HFFc6 (cell line): ENCODE data around the gene OR2C1. TPM values are rescaled to one million over a fixed set of nuclear protein-coding genes. Genes with fewer than 3 reads are reported as not detected.

Source experiments
- DNase-seq: peaks from one replicate; pipeline ENCODE4 v3.0.0-alpha.2; 2018
- H3K27ac Mint-ChIP-seq: 2 replicates; pipeline ENCODE4 v1.8.0; 2020; ENCODE audit warnings: mild to moderate bottlenecking, mixed read lengths
- H3K27me3 Mint-ChIP-seq: 2 replicates; pipeline ENCODE4 v1.8.0; 2021; ENCODE audit warnings: mild to moderate bottlenecking, moderate library complexity, mixed read lengths; ENCODE audit not compliant: insufficient read depth
- H3K36me3 Mint-ChIP-seq: 2 replicates; pipeline ENCODE4 v1.8.0; 2021; ENCODE audit warnings: low read depth, mixed read lengths
- H3K4me1 Mint-ChIP-seq: 2 replicates; pipeline ENCODE4 v1.8.0; 2020; ENCODE audit warnings: low read depth, mixed read lengths
- H3K4me3 Mint-ChIP-seq: 2 replicates; pipeline ENCODE4 v1.8.0; 2020; ENCODE audit warnings: mild to moderate bottlenecking, moderate library complexity, mixed read lengths
- H3K9me3 Mint-ChIP-seq: 2 replicates; pipeline ENCODE4 v1.8.0; 2020; ENCODE audit warnings: mild to moderate bottlenecking, mixed read lengths
- CTCF ChIP-seq: fragments of 200-600 bp; sonication (generic); IDR thresholded peaks from 2 replicates; pipeline ENCODE4 v1.5.0; 2021; ENCODE audit warnings: antibody characterized with exemption, mild to moderate bottlenecking
- long read RNA-seq: library from polyadenylated mRNA; unstranded; transcript quantifications from one replicate; pipeline ENCODE4 v2.0.0, GENCODE V29; 2019
- total RNA-seq, 6 experiments: library from RNA; stranded (reverse); fragmentation: NEBNext Ultra II Directional; extraction: Animal tissue kit (Norgen Biotek cat#: 25700); gene quantifications; 2 replicates in 1 of 6; 3 replicates in 5 of 6; pipeline ENCODE4 v1.2.3, GENCODE V29; 2021

The OR2C1 gene
- total RNA-seq, result not detected
- long read RNA-seq, result 0 reads

DNA sequence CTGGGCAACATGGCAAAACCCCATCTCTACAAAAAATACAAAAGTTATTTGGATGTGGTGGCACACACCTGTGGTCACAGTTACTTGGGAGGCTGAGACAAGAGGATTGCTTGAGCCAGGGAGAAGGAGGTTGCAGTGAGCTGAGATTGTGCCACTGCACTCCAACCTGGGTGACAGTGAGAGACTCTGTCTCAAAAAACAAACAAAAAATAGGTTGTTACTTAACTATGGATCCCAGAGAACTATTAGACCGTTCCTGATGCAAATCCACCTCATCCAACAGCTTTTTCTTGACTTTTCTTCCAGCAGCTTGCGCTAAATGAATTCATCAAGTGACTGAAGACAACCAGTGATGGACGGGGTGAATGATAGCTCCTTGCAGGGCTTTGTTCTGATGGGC is at the start of gene OR2C1:
TSS of gene OR2C1 (plus strand) at position 301 of the 400 bp plus-strand sequence. CDS start at position 353, 52 bp downstream.
- Mint-ChIP-seq H3K27ac (no peak within 1 kb of the TSS), H3K4me1 (no peaks in the 10 kb centered on the region), H3K36me3 (no peaks in the 10 kb centered on the region), H3K4me3 (no peak within 1 kb of the TSS), H3K9me3 (no peaks in the 10 kb centered on the region; the same call in 1 of the 2 replicates), H3K27me3 (peaks cover 8% of the 10 kb centered on the region)
- DNase-seq, result no peak
- TF ChIP-seq CTCF, result no peak

DNA sequence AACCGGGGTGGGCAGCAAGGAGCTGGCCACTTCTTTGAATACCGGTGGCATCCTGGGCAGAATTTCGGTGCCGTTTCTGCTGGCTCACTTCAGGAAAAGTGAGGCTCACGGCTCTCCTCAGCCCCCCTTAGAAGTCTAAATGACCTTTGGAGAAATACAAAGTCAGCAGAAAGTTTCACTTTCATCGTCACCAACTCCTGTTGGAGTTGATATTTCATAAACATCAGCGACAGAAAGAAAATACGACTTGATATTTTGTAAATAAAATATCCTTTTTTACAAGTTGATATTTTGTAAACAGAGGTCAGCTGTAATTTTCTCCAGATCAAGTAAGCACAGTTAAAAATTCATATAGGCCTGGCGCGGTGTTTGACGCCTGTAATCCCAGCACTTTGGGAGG is 49.6 kb upstream of the OR2C1 start:
- Mint-ChIP-seq H3K4me1 (peaks cover 8% of the 10 kb centered on the region), H3K27ac (peak overlapping the region; percentile 54; the same call in 1 of the 2 replicates), H3K9me3 (peaks cover 74% of the 10 kb centered on the region), H3K36me3 (peaks cover 68% of the 10 kb centered on the region), H3K27me3 (peaks cover 9% of the 10 kb centered on the region), H3K4me3 (peak overlapping the region; percentile 82)
- no peak for DNase-seq
- TF ChIP-seq CTCF, result no peak

- no peak for DNase-seq
- H3K36me3 Mint-ChIP-seq, result peaks cover 85% of the 10 kb centered on the region
- H3K4me3 Mint-ChIP-seq, result no peak overlapping the region
These were observed 44.2 kb upstream of the OR2C1 start for GRCh38 chr16:3311496-3311895.

DNA sequence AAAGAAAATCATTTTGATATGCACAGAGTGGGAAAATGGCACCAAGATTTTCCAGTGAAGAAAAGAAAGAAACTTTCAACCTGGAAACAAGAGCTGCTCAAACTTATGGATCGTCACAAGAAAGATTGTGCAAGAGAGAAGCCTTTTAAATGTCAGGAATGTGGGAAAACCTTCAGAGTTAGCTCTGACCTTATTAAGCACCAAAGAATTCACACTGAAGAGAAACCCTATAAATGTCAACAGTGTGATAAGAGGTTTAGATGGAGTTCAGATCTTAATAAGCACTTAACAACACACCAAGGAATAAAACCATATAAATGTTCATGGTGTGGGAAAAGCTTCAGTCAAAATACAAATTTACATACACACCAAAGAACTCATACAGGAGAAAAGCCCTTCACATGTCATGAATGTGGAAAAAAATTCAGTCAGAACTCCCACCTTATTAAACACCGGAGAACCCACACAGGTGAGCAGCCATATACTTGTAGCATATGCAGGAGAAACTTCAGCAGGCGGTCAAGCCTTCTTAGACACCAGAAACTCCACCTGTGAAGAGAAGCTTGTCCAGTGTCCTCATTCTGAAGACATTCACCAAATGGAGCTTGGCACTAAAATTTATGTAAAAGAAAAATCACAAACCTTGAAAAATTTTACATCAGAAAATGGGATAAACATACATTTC is 38.2 kb upstream of the OR2C1 start:
- TF ChIP-seq CTCF, result no peak
- H3K27me3 Mint-ChIP-seq, result peaks cover 4% of the 10 kb centered on the region; the same call in 1 of the 2 replicates
- peaks cover 85% of the 10 kb centered on the region for H3K36me3 Mint-ChIP-seq
- H3K27ac Mint-ChIP-seq, result no peak overlapping the region
- H3K4me1 Mint-ChIP-seq, result no peaks in the 10 kb centered on the region
- H3K4me3 Mint-ChIP-seq, result no peak overlapping the region; the same call in 1 of the 2 replicates
- peaks cover 96% of the 10 kb centered on the region for H3K9me3 Mint-ChIP-seq
- DNase-seq, result no peak

More at GRCh38 chr16:3311496-3311895, 44.2 kb upstream of the OR2C1 start:
- H3K9me3 Mint-ChIP-seq, result peaks cover 99% of the 10 kb centered on the region
- H3K27me3 Mint-ChIP-seq, result peaks cover 1% of the 10 kb centered on the region; the same call in 1 of the 2 replicates
- H3K4me1 Mint-ChIP-seq, result no peaks in the 10 kb centered on the region
- no peak for TF ChIP-seq CTCF
- no peak overlapping the region for H3K27ac Mint-ChIP-seq

DNA sequence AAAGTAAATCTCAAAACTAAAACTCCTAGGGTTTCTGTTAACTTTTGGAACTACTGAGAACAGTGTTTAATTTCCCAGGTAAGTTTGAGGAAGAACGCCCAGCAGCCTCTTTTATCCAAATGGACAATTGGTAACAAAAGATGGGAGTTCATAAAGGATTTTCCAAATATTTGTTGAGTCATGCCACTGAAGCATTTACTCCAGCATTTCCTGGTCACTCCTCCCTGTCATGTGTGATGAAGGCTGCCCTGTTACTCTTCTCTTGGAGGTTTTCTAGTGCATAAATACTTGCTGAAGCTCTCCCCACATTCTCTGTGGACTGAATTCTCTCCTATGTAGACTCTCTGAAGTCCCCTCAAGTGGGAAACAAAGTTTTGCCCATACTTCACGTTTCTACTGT is 33.9 kb upstream of the OR2C1 start:
- no peak overlapping the region for H3K4me3 Mint-ChIP-seq
- no peak for DNase-seq
- peaks cover 3% of the 10 kb centered on the region; the same call in 1 of the 2 replicates for H3K27me3 Mint-ChIP-seq
- H3K4me1 Mint-ChIP-seq, result no peaks in the 10 kb centered on the region
- no peak for TF ChIP-seq CTCF
- H3K36me3 Mint-ChIP-seq, result peaks cover 47% of the 10 kb centered on the region
- H3K27ac Mint-ChIP-seq, result no peak overlapping the region
- H3K9me3 Mint-ChIP-seq, result peaks cover 62% of the 10 kb centered on the region
